Stimulated activated CD8-positive, alpha-beta memory T cell treated with anti-CD3 and anti-CD28 coated beads, Interleukin-15, amount 100 ng/mL, for 4 hours (primary cell): ENCODE measurements around the gene DTX4.

ENCODE experiments used
- DNase-seq, 2 donors: peaks; one replicate each; pipeline ENCODE4 v3.0.0-alpha.2; 2020; ENCODE audit warnings: low read depth in 2 of 2

Gene DTX4

DNA sequence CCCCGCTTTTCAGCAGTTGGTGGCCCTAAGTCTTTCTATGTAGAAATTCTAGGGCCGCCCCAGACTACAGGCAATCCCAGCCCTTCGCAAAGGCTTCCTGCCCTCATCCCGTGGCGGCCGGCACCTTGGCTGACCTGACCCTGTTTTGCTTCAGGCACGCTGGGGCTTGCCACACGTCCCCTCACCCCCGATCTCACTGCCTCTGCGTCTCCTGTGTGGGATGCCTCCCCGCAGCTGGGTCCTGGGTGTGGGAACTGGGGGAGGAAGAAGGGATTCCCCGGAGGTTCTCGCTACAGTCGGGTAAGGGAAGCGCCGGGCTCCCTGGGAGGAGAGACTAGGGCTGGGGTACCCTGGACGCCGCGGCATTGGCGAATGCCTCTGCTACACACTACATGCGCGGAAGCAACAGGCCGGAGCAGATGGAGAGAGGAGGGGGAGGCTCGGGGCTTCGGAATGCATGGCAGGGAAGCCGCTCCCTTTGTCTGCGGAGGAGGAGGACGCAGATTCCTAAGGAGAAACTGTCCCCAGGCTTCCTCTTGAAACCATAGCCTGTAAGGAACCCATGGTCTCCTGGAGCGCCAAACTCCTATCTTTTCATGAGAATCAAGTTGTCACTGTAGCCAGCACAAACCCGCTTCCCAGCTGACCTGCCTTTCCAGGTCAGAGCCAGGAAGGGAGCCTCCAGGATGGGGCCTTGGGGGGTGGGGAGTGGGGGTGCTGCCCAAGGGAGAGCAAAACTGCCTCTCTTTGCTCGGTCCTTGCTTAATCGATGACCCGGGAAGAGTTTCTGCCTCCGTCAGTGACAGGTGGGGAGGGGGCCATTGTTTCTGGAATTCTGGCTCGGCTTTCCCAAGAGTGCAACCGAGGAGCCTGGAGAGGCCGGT is 1.4 kb downstream of the DTX4 start:
- DNase-seq: no peak

DNA sequence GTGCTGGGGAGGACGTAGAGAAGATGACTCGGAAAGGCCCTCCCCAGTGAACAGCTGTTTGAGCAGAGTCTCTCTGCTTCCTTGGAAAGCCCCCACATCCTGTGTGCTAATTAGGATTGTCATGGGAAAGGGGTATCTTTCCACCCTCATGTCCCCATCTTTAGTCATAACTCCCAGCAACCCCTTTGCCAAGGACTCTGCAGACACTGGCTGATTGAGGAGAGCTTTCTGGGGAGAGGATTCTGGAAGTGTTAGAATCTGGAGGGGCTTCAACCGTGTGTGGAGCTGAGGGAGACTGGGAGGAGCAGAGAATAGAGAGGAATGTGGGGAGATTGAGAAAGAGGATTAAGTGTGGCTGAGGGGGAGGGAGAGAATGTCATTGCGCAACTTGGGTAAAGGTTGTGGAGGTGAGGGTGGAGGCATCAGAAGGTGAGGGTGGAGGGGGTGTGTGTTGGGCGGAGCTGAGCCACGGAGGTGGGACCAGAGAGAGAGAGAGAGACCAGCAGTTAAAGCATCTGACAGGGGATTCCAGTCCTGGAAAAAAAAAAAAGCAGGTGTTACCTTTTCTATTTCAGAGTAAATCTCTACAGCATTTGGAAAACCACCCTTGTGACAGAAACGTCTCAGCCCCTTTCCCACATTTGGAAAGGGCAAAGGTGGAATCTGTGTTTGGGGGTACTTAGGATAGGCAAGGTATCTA is 2.2 kb downstream of the DTX4 start:
- no peak for DNase-seq

DNA sequence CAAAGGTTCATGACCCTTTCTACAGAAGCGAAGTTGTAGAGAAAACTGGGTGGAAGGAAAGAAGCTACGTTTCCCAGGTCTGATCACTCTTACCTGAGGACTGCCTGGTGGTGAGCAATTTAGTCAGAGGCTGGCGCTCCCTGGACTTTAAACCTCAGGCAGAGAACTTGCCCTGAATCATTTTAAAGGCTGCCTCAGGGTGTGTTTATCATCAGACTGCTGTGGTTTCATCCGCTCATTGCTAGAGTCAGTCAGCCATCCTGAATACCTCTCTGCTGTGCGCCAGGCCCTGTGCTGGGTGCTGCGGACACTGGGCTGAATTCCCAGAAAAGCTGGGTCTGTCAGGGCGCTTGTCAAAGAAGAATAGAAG is 2.7 kb downstream of the DTX4 start:
- DNase-seq: no peak

DNA sequence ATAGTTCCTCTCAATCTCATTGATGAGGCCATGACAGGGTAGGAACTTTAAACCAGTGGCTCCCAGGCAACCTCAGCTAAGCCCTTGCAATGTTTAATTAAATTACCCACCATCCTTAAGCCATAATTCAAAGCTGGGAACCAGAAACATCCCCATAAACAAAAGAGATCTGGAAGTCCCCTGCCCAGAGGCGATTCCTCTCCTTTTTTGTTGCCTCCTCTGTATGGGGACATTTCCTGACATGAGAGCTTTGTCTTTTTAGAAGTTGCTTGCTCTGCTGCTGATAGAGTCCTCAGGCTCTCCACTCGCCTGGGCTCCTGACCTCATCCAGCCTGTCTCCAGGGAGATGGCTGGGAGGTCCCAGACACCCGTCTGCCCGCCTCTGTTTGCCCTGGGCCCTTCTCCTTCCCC is 3.2 kb downstream of the DTX4 start:
- DNase-seq: no peak

DNA sequence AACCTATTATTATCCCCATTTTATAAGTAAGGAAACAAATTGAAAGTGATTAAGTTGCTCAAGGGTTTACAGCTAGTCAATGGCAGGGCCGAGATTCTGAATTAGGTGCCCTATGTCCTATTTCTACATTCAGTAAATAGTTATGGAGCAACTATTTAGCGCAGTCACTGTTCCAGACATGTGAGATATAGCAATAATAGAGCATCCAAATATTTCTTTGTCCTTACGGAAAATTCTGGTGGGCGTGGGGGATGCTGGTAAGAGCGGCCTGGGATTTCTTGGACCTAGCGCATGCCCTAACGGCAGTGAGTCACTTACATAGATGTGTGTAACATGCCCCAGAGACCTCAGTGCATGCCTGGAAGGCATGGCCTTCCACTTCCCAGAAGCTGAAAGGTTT is 4.4 kb downstream of the DTX4 start:
- DNase-seq: no peak

DNA sequence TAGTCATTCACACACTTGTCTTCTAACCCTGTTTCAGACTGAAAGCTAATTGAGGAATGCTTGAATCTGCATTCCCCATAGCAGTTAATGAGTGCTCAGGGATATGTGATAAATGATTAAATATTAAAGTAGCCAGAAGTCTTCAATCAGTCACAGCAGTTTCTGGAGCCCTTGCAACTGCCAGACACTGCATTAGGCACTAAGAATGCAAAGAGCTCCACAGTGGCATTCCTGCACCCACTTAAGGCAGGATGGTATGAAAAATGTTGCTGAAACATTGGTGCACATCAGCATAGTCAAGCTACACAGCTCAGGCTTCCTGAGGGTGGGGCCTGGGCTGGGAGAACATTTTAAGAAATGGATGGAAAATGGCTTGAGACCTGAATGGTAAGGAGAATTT is 6.5 kb downstream of the DTX4 start:
- DNase-seq: no peak

DNA sequence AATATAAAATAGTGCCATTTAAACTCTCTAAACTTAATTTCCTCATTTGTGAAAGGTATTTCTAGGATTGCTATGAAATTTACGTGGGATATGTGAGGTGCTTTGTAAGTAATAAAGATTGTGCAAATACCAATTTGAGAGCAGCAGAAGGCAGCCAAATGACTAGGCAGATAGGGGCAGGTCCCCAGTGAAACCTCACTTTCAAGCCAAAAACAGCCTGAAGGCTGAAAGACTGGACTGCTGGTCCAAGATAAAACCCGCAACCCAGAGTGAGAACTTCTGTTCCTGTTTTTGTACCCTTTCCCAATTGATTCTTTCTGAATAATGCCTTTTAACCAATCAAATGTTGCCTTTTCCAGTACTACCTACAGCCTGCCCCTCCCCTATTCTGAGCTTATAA is 7.2 kb downstream of the DTX4 start:
- DNase-seq: no peak

DNA sequence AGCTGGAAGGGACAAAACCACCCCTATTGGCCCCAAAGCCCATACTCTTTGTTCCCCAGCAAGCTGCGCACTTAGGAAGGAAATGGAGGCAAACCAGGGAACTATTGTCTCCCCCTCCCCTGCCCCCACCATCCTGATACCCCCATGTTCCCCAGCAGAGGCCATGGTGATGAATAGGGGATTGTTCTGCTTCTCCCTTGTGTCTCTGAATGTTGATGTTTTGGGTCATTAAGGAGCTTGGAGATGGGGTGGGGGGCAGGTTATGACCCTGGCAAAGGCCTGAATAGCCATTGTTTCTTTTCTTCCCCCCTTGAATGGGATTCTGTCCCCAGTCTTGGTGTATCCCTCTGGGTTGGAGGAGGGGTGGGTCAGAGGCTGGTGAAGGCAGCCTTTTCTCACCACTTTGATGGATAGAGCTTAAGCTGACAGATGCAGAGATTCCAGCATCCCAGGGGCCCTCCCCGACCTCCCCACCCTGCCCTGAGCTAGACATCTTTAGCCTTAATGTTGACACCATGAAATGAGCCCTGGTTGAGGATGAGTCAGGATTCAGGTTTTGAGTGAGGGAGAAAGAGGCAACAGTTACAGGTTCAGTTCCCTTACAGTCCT is 8.3 kb downstream of the DTX4 start:
- no peak for DNase-seq

DNA sequence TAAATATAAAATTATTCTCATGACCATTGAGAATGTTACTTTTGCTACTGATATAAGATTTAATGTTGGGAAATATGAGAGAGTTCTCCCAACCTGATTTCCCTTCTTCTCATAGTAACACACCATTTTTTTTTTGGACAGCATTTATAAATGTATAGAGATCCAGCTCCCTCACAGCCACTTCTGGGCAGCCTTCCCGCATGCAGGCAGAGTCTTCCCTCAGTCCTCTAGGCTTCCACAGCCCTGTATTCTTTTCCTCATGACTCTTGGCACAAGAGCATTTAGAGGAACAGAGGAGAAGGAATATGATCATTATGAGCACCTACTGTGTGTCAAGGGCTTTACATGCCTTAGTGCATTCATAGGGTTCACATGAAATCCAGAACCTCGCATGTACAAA is 9.0 kb downstream of the DTX4 start:
- DNase-seq: no peak

DNA sequence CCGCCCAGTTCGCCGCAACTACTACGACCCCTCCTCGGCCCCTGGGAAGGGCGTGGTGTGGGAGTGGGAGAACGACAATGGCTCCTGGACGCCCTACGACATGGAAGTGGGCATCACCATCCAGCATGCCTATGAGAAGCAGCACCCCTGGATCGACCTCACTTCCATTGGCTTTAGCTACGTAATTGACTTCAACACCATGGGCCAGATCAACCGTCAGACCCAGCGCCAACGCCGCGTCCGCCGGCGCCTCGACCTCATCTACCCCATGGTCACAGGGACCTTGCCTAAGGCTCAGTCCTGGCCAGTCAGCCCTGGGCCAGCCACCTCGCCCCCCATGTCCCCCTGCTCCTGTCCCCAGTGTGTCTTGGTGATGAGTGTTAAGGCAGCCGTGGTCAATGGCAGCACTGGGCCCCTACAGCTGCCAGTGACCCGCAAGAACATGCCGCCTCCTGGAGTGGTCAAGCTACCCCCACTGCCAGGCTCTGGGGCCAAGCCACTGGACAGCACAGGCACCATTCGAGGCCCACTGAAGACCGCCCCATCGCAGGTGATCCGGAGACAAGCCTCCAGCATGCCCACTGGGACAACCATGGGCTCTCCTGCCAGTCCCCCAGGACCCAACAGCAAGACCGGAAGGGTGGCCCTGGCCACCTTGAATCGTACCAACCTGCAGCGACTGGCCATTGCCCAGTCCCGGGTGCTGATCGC is 10.0 kb downstream of the DTX4 start:
- no peak for DNase-seq

DNA sequence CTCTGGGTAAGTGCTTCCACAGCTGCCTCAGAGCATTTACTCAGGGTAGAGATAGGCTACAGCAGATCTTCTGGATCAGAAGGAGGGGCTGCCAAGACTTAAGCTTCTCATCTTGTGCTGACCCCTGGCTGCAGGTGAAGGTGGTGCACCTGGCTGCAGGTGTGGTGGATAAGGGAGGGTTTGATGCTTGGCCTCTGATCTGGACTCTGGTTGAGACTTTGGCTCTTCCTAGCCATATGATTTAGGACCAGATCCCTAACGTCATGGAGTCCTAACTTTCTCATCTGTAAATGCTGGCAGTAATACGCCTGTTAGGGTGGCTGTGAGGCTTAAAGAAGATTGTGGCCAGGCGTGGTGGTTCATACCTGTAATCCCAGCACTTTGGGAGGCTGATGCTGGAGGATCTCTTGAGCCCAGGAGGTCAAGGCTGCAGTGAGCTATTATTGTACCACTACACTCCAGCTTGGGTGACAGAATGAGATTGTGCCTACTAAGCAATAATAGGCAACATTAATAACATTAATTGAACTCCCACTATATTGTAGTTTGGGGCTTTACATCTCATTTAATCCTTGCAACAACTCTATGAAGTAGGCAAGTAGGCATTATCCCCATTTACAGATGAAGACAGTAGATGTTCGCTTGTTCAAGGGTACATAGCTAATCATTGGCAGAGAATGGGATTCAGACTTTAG is 10.7 kb downstream of the DTX4 start:
- DNase-seq: no peak

DNA sequence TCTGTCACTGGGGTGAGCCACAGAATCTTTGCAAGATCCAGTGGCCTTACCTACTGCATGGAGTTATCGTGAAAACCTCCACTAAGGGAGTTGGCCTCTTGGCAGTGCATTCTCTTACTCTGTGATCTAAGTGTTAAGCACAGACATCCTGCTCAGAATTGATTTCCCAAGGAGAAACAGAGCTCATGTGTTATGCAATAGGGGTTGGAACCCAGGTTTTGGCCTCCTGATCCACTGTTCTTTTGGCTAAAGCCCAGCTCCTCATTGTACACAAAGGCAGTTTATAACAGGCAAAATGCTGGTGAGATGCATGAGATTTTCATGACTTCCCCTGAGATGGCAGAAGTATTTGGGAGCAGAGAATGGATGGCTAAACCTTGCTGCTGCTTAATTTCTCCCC is 11.8 kb downstream of the DTX4 start:
- no peak for DNase-seq

DNA sequence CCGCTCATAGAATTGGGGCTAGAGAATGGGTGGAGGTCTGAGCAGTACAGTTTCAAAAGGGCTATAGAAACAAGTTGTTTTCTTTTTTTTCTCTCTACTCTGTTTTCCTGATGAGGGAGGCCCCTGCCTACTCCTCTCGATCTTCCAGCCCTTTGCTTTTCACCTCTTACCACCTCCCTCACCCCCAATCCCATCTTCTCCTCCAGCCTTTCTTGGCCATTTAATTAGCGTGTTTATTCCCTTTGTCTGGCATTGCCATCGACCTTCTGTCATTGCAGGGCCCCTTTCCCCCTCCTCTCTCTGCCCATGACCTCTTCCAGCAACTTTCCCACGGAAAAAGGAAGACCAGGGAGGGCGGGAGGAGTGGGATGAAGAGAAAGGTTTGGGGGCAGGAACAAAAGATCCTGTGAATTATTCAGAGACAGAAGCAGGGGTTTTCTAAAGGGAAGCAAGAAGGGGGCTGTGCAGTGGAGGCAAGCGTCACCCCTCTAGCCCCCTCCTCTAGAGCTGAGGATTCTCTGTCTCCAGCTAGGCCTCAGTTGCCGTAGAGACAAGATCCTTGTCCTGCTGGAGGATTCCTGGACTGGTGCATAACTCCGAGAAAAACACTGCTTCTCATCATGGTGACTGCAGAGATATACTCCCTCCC is 12.9 kb downstream of the DTX4 start:
- DNase-seq: no peak

DNA sequence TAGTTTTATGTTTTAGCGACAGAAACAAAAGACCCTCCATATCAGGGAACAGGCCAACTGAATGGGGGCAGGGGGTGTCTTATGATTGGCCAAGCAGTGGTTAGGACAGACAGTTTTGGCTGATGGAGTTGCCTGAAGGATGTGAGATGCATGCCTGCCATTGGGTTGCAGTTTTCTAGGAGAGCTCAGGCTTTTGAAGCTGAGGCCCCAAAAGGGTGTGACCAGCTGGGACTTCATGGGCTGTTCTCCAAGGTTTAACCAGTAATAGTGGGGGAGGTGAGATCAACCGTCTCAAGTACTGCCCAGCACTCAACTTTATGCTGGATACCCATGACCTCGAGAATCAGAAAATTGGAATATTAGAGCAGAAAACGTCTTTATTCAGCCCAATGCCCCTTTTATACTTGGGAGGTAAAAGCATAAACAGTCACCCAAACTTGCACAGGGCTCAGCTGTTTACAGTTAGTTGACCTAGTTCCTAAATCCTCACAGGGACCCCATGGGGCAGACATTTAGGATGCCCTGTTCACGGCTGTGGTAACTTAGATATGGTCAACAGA is 13.5 kb downstream of the DTX4 start:
- DNase-seq: no peak

DNA sequence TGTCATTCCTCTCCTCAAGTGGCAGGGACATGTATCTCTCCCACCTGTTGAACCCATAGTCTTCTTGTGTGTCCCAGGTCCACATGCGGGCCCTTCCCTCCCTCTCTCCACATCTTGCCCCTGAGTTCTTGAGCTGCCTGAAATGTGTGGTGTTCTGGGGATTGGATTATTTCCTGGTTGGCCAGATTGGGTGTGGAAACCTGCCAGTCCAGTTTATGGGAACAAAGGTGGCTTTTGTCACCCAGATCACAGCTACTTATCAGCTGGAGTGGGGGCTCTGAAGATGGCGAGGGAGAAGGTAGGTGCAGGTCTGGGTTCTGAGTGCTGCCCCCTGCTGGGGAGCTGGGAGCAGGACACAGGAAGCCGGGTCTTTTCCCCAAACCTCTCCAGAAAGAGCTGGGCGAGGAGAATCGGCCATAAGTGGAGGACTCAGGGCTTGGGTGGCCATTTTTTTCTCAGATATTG is 14.2 kb downstream of the DTX4 start:
- no peak for DNase-seq

DNA sequence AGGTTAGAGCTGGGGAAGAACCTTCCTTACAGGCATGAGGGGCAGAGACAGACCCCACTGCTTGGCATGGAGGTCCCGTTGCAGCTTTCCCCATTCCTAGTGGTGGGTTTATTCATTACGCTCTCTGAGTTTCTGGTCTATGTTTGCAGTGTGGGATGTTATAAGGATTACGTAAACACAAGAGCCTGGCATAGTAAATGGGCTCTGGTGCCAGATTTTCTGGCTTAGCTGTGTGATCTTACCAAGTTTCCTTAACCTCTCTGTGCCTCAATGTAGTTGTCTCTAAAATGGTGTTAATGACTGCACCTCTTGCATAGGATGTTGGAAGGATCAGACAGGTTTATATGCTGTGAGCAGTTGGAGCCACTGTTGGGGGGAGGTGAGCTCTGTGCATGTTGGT is 15.1 kb downstream of the DTX4 start:
- DNase-seq: no peak

DNA sequence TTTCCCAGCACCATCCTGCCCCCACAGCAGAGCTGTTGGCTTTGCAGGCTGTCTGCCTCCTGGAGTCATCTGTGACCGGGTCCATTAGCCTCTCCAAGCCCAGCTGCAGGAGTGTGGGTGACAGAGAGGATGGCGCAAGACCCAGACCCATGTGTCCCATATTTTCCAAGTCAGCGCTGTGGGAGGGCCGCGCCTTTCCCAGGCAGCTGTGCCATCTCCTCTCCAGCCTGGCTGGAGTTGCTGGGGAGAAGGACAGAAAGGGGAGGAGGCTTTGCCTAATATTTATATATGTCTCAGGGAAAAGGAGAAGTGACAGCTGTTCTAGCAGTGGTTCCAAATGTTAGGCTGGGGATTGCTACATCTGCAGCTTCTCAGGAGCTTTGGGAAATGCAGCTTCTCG is 15.7 kb downstream of the DTX4 start:
- DNase-seq: no peak

DNA sequence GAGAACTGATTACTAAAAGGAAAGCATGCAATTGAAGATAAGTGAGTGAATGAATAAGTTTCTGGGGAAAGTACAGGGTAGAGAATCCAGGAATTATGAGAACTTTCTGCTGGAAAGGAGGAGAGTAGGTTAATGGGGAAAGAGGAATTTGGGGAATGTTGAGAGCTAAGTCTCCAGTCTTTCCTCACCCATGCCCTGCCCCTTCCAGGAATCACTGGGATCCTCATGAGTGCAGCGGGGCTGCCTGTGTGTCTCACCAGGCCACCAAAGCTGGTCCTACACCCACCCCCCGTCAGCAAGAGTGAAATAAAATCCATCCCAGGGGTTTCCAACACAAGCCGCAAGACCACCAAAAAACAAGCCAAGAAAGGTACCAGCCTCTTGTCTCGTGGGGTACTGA is 17.0 kb downstream of the DTX4 start:
- DNase-seq: no peak

DNA sequence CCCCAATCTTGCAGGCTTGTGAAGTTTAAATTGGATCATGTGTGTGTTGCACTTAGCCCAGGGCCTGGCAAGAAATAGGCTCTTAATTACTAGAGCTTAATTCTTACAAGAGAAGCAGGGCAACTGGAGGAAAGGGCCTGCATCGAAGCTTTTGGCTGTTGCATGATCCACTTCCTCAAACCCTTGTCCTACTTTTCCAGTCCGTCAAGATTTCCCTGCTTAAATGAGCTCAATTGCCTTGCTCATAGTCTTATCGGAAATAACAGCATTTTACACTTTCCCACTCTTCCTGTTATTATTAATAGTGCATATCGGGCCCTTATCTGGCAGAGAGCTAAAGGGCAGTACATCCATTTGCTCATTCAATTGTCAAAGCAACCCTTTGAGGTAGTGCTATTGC is 18.1 kb downstream of the DTX4 start:
- no peak for DNase-seq

DNA sequence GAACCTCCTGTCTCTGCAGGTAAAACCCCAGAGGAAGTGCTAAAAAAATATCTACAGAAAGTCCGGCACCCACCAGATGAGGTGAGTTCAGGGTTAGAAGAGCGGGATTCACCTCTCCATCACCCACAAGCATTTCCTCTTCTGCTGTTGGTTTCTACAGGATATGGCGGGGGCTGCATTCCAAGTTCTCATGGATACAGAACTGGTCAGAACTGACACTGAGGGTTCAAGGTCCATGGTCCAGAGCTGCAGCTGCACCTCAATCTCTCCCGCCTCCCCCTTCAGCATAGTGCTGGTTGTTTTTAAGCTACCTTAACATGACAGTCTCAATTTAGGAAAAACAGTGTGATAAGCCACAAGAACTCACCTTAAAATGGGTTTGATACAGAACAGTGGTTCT is 19.2 kb downstream of the DTX4 start:
- DNase-seq: no peak

DNA sequence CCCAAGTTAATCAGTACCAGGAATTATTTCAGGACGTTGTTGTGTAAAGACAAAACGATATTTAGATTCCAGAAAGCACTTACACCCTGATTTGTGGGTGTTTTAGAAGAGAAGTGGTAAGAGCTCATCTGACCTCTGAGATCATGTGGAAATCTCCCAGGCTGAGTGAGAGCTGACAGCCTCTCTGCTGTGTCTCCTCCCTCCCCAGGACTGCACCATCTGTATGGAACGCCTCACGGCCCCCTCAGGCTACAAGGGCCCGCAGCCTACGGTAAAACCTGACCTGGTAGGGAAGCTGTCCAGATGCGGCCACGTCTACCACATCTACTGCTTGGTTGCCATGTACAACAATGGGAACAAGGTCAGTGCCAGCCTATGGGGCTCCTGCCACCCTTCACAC is 20.0 kb downstream of the DTX4 start:
- DNase-seq: no peak
